ENCODE measurements around the gene TREML4.

TREML4 gene

DNA sequence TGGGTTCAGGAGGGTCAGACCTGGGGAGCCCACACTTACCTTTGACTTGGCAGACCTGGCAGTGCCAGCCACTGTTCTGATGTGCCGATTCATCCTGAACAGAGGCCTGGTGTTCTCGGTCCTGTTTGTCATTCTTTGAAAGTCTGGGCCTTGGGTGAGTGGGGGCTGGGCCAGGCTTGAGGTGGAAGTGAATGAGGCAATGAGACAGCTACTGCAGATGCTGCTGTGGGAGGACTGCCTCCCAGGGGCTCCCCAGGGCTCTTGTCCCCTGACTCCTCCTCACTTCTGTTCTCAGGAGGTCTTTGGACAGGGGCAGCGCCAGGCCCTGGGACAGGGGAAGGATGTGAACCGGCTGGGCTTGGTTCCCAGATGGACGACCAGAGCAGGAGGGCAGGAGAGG, 5.6 kb upstream of the TREML4 start:
- TF ChIP-seq, protein P1, sequence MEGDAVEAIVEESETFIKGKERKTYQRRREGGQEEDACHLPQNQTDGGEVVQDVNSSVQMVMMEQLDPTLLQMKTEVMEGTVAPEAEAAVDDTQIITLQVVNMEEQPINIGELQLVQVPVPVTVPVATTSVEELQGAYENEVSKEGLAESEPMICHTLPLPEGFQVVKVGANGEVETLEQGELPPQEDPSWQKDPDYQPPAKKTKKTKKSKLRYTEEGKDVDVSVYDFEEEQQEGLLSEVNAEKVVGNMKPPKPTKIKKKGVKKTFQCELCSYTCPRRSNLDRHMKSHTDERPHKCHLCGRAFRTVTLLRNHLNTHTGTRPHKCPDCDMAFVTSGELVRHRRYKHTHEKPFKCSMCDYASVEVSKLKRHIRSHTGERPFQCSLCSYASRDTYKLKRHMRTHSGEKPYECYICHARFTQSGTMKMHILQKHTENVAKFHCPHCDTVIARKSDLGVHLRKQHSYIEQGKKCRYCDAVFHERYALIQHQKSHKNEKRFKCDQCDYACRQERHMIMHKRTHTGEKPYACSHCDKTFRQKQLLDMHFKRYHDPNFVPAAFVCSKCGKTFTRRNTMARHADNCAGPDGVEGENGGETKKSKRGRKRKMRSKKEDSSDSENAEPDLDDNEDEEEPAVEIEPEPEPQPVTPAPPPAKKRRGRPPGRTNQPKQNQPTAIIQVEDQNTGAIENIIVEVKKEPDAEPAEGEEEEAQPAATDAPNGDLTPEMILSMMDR (IDR thresholded peaks at IDR 0.05), result no peak
- Mint-ChIP-seq H3K4me1 (peaks cover 41% of the 10 kb centered on the region), H3K36me3 (ENCODE audit: low read depth) (peaks cover 6% of the 10 kb centered on the region), H3K27ac (no peak overlapping the region), H3K9me3 (peaks cover 22% of the 10 kb centered on the region), H3K27me3 (ENCODE audit: low read depth, poor library complexity) (peaks cover 29% of the 10 kb centered on the region), H3K4me3 (no peak overlapping the region)
- DNase-seq, result no peak

DNA sequence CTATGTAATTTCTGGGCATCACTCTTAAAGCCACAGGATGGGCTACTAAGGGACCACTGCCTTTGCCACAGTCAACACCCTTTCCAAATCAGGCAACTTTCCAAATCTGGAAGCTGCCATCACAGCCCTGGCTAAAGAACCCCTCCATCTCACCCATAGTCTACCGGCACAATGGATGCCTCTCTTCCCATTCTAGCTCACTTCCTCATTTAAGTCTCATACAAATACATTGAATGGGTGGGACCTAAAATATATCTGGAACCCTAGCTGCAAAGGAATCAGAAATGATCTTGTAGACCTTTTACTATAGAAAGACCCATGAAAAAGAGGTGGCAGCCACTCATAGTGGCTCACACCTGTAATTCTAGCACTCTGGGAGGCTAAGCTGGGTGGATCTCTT, 3.3 kb upstream of the TREML4 start:
- Mint-ChIP-seq H3K4me3 (no peak overlapping the region), H3K4me1 (peaks cover 45% of the 10 kb centered on the region), H3K9me3 (peaks cover 15% of the 10 kb centered on the region), H3K27ac (no peak overlapping the region), H3K27me3 (ENCODE audit: low read depth, poor library complexity) (peaks cover 33% of the 10 kb centered on the region), H3K36me3 (ENCODE audit: low read depth) (peaks cover 6% of the 10 kb centered on the region)
- no peak for DNase-seq
- TF ChIP-seq, protein P1 (IDR thresholded peaks at IDR 0.05), result no peak

DNA sequence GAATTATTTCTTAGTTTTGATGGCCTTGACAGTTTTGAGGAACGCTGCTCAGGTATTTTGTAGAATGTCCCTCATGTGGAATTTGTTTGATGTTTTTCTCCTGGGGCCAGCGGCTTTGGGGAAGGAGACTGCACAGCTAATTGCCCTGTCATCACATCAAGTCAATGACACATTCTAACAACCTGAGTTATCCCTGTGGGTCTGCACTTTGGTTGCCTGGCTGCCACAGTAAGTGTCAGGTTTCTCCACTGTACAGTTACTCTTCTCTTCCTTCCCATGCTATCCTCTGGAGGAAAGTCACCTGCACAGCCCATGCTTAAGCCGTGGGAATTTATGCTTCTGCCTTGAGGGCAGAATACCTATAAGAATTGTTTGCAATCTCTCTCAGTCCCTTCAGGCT, 1.4 kb upstream of the TREML4 start:
- Mint-ChIP-seq H3K27ac (no peak overlapping the region), H3K36me3 (ENCODE audit: low read depth) (no peaks in the 10 kb centered on the region), H3K9me3 (no peaks in the 10 kb centered on the region), H3K4me3 (no peak overlapping the region), H3K4me1 (peaks cover 44% of the 10 kb centered on the region), H3K27me3 (ENCODE audit: low read depth, poor library complexity) (peaks cover 39% of the 10 kb centered on the region)
- peak; percentile 18 for DNase-seq
- TF ChIP-seq, protein P1 (IDR thresholded peaks at IDR 0.05), result no peak

DNA sequence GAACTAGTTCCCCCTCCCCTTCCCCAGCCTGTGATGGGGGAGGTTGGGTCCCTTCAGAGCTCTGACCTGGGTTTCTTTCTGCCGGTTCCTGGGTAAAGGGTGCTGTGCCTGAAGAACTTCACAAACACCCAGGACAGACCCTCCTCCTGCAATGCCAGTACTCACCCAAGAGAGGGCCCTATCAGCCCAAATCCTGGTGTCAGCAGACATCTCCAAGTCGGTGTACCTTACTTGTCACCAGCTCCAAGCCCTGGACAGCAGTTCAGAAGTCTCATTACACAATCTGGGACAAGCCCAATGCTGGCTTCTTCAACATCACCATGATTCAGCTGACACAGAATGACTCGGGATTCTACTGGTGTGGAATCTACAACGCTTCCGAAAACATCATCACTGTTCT, 467 bp downstream of the TREML4 start:
- no peaks in the 10 kb centered on the region for H3K9me3 Mint-ChIP-seq
- no peaks in the 10 kb centered on the region for H3K36me3 Mint-ChIP-seq (ENCODE audit: low read depth)
- H3K4me1 Mint-ChIP-seq, result peaks cover 25% of the 10 kb centered on the region
- DNase-seq, result no peak
- H3K27me3 Mint-ChIP-seq (ENCODE audit: low read depth, poor library complexity), result peaks cover 41% of the 10 kb centered on the region
- H3K27ac Mint-ChIP-seq, result no peak overlapping the region
- TF ChIP-seq, protein P1 (IDR thresholded peaks at IDR 0.05), result no peak
- H3K4me3 Mint-ChIP-seq, result no peak overlapping the region

DNA sequence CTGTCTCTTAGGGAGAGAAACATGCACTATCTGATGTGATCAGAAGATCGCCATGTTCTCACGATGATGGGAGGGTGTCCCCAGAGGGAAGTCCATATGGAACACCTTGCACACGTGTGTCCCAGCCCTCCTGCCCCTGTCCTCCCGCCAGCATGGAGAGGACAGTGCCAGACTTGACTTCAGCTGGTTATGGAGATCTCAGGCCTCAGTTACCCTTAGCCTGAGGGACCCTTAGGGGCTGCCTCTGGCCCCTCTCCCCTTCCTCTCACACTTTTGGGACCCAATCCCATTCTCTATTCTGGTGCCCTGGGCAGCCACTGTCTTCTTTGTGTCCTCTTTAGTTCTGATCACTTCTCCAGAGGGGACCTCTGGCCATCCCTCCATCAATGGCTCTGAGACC, 1.6 kb downstream of the TREML4 start:
- Mint-ChIP-seq H3K4me1 (peaks cover 17% of the 10 kb centered on the region), H3K27me3 (ENCODE audit: low read depth, poor library complexity) (peaks cover 32% of the 10 kb centered on the region)

DNA sequence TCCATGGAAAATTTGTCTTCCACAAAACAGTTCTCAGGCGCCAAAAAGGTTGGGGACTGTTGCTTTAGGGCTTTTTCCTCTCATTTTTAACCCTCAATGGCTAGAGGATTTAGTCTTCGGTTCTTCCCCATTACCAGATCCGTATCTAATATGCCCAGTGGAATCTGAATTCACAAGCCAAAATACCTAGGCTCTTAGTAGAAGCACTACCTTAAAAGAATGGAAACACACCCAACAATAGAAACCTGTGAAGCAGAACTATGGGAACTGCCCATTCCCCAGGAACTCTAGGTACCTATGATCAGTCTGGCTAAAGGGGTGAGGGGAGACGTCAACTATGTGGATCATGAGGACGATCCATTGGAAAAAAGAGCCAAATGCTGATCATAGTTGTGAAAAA, 3.1 kb downstream of the TREML4 start:
- TF ChIP-seq, protein P1 (IDR thresholded peaks at IDR 0.05), result no peak
- no peak for DNase-seq
- H3K36me3 Mint-ChIP-seq (ENCODE audit: low read depth), result no peaks in the 10 kb centered on the region
- peak overlapping the region; percentile 9 for H3K27ac Mint-ChIP-seq
- no peak overlapping the region for H3K4me3 Mint-ChIP-seq
- peaks cover 41% of the 10 kb centered on the region for H3K27me3 Mint-ChIP-seq (ENCODE audit: low read depth, poor library complexity)
- no peaks in the 10 kb centered on the region for H3K9me3 Mint-ChIP-seq
- peaks cover 17% of the 10 kb centered on the region for H3K4me1 Mint-ChIP-seq

More for the DNA sequence above, 1.6 kb downstream of the TREML4 start:
- Mint-ChIP-seq H3K4me3 (no peak overlapping the region), H3K36me3 (ENCODE audit: low read depth) (no peaks in the 10 kb centered on the region), H3K27ac (no peak overlapping the region), H3K9me3 (no peaks in the 10 kb centered on the region)
- TF ChIP-seq, protein P1 (IDR thresholded peaks at IDR 0.05), result no peak
- no peak for DNase-seq
